NCI-H1105 (cell line): ENCODE measurements around the gene CCDC43.
"Not testable (repeated sequence)": the region's sequence is repeated elsewhere in the genome, so short reads cannot be mapped to it uniquely, and the experiment has no call there.

ENCODE experiments used
- DNase-seq: peaks from one replicate; lab custom pipeline; 2025; lab: John Stamatoyannopoulos, UW

The CCDC43 gene

GRCh38 chr17:44689477-44690217 lies at the start of gene CCDC43:
Gene CCDC43 (minus strand): TSS chr17:44689776. CDS start chr17:44689753, 23 bp downstream.
- peak; percentile 73 for DNase-seq

- no peak for DNase-seq
Observed at GRCh38 chr17:44738214-44738906, 48.8 kb upstream of the CCDC43 start.

- DNase-seq = no peak
Observed at GRCh38 chr17:44736551-44737240, 47.1 kb upstream of the CCDC43 start.

GRCh38 chr17:44734272-44734671 lies 44.7 kb upstream of the CCDC43 start:
- DNase-seq = no peak

GRCh38 chr17:44733753-44734152 lies 44.2 kb upstream of the CCDC43 start:
- DNase-seq = no peak

- DNase-seq = not testable (repeated sequence)
Observed at GRCh38 chr17:44726121-44726520, 36.5 kb upstream of the CCDC43 start.

GRCh38 chr17:44722254-44722653 lies 32.7 kb upstream of the CCDC43 start:
- no peak for DNase-seq

GRCh38 chr17:44719444-44719843 lies 29.9 kb upstream of the CCDC43 start:
- no peak for DNase-seq

GRCh38 chr17:44708401-44709263 lies 19.1 kb upstream of the CCDC43 start, which contains the start of gene DBF4B:
Gene DBF4B (plus strand): TSS chr17:44708665. CDS start chr17:44708821, 156 bp downstream.
- peak; percentile 59 for DNase-seq

GRCh38 chr17:44707755-44708400 lies 18.3 kb upstream of the CCDC43 start:
- DNase-seq = no peak

GRCh38 chr17:44700288-44700687 lies 10.7 kb upstream of the CCDC43 start:
- not testable (repeated sequence) for DNase-seq

- DNase-seq = no peak
Observed at GRCh38 chr17:44693609-44694008, 4.0 kb upstream of the CCDC43 start.

- not testable (repeated sequence) for DNase-seq
Observed at GRCh38 chr17:44690746-44691306, 1.2 kb upstream of the CCDC43 start.

GRCh38 chr17:44688675-44689476 lies 700 bp downstream of the CCDC43 start:
- no peak for DNase-seq

GRCh38 chr17:44688200-44688599 lies 1.4 kb downstream of the CCDC43 start:
- DNase-seq = no peak

GRCh38 chr17:44687756-44688155 lies 1.8 kb downstream of the CCDC43 start:
- no peak for DNase-seq

GRCh38 chr17:44683303-44683702 lies 6.3 kb downstream of the CCDC43 start:
- DNase-seq = not testable (repeated sequence)

- no peak for DNase-seq
Observed at GRCh38 chr17:44677136-44677535, 12.4 kb downstream of the CCDC43 start.

GRCh38 chr17:44673893-44674292 lies 15.7 kb downstream of the CCDC43 start:
- DNase-seq = no peak

- no peak for DNase-seq
Observed at GRCh38 chr17:44672479-44673093, 17.0 kb downstream of the CCDC43 start.
